GM10248 (cell line): Measurements from ENCODE around the gene MCEMP1.
A peak's percentile ranks its signal among the peaks of the same experiment; 100 is the strongest.

Experiments used
- CTCF ChIA-PET: fragments of 300-600 bp; sonication (Branson Sonifier 250); formaldehyde crosslinking; extraction: SDS; loops from one replicate; lab custom pipeline; 2021; ENCODE audit warnings: antibody characterized with exemption; lab: Yijun Ruan, JAX
- POLR2A ChIA-PET: fragments of 350-650 bp; sonication (Branson Sonifier 250); formaldehyde crosslinking; extraction: SDS; loops from one replicate; lab custom pipeline; 2020; ENCODE audit warnings: antibody characterized with exemption; lab: Yijun Ruan, JAX
- DNase-seq: peaks from one replicate; pipeline ENCODE4 v3.0.0; 2012; ENCODE audit errors: extremely low spot score
- CTCF ChIP-seq: IDR thresholded peaks from 2 replicates; pipeline ENCODE4 v1.5.1; 2012; ENCODE audit warnings: mild to moderate bottlenecking, low read depth; ENCODE audit errors: extremely low read depth, missing control alignments, control extremely low read depth

MCEMP1 gene

GRCh38 chr19:7646426-7646700 is 30.5 kb upstream of the MCEMP1 start:
- ChIA-PET CTCF (no interaction called here), POLR2A (no interaction called here)
- no peak for DNase-seq
- TF ChIP-seq CTCF = no peak

DNA sequence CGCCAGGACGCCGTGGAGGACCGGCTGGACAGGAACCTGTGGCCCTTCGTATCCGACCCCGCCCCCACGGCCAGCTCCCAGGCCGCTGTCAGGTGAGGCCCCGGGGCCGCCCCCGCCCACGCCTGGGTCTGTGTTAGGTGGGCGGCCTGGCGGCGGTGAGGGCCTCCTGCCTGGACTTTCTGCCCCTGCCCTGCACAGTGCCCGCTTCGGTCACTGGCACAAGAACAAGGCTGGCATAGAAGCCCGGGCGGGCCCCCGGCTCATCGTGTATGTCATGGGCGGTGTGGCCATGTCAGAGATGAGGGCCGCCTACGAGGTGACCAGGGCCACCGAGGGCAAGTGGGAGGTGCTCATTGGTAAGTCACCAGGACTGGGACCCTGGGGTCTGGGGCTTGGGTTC is 29.7 kb upstream of the MCEMP1 start:
- no peak for TF ChIP-seq CTCF
- CTCF ChIA-PET = no interaction called here
- DNase-seq = no peak
- POLR2A ChIA-PET = no interaction called here

GRCh38 chr19:7648265-7649014 is 28.4 kb upstream of the MCEMP1 start:
- ChIA-PET POLR2A (no interaction called here), CTCF (interaction anchor here (0.8 to 1.7 kb wide), 4 partner anchors 16 to 183 kb away, joined by 3 to 5 read pairs (median 4); partner anchors contain the start of gene TRAPPC5)
- TF ChIP-seq CTCF = no peak
- no peak for DNase-seq

DNA sequence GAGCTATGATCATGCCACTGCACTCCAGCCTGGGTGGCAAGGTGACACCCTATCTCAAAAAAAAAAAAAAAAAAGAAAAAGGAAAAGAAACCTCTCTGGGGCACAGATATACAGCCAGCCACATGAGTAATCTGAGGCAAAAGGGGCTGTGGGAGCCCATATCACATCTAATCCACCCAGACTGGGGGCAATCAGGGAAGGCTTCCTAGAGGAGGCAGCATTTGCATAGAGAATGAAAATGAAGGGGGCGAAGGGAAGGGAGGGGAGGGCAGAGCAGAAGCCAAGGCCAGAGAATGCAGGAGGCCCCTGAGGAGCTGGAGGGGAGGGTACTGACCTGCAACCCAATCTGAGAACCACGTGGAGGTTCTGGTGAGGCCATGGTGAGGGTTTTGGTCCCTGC is 26.7 kb upstream of the MCEMP1 start:
- CTCF ChIA-PET = interaction anchor here (1.7 to 1.8 kb wide), 2 partner anchors 28 to 31 kb away, joined by 4 to 5 read pairs; partner anchors contain the start of gene TRAPPC5
- no peak for TF ChIP-seq CTCF
- POLR2A ChIA-PET = no interaction called here
- no peak for DNase-seq

- peak; percentile 91 for TF ChIP-seq CTCF
- ChIA-PET POLR2A (interaction anchor here (0.6 kb wide), 1 partner anchor 257 kb away, joined by 3 read pairs; no protein-coding TSS in a partner anchor), CTCF (interaction anchor here (0.7 to 3.2 kb wide), 29 partner anchors 9 to 285 kb away, joined by 3 to 27 read pairs (median 3); partner anchors contain the start of genes MCEMP1, PCP2, PET100 and RETN)
- DNase-seq = peak; percentile 90
Observed at GRCh38 chr19:7652061-7652641, 24.7 kb upstream of the MCEMP1 start.

GRCh38 chr19:7654401-7654800 is 22.5 kb upstream of the MCEMP1 start:
- no peak for DNase-seq
- POLR2A ChIA-PET = interaction anchor here (0.5 kb wide), 1 partner anchor 150 kb away, joined by 4 read pairs; no protein-coding TSS in a partner anchor
- CTCF ChIA-PET = interaction anchor here (1.0 to 2.3 kb wide), 7 partner anchors 16 to 290 kb away, joined by 3 to 6 read pairs (median 5); no protein-coding TSS in a partner anchor
- TF ChIP-seq CTCF = no peak
